Kidney (tissue), 14 donors: ENCODE data around the gene TMEM154. TPM values are rescaled to one million over a fixed set of nuclear protein-coding genes. Genes with fewer than 3 reads are reported as not detected.

Experiments used
- DNase-seq, 5 donors: peaks; one replicate each; pipeline ENCODE4 v3.0.0-alpha.2; 2013 to 2020
- FAIRE-seq: peaks from 2 replicates; lab custom pipeline; 2012; peaks lifted over from hg19 to GRCh38; lab: Jason Lieb, UNC
- H3K27ac ChIP-seq, 2 donors: one replicate each; pipeline ENCODE4 v1.7.0; 2013; ENCODE audit warnings: low read depth in 2 of 2, low read length in 2 of 2, inconsistent platforms in 1 of 2
- H3K27me3 ChIP-seq: one replicate; pipeline ENCODE4 v1.7.1; 2013; ENCODE audit warnings: low read length, inconsistent platforms; ENCODE audit not compliant: control insufficient read depth, insufficient read depth
- H3K36me3 ChIP-seq, 3 donors: one replicate each; pipeline versions ENCODE4 v1.7.0 to v1.7.1; 2013; ENCODE audit warnings: low read length in 3 of 3, control low read depth in 1 of 3, inconsistent platforms in 1 of 3; ENCODE audit not compliant: insufficient read depth in 3 of 3, control insufficient read depth in 2 of 3
- H3K4me1 ChIP-seq, 3 donors: one replicate each; pipeline versions ENCODE4 v1.7.0 to v1.7.1; 2013; ENCODE audit warnings: low read length in 3 of 3, inconsistent platforms in 1 of 3, low read depth in 1 of 3; ENCODE audit not compliant: control insufficient read depth in 2 of 3, insufficient read depth in 2 of 3
- H3K4me3 ChIP-seq, 3 donors: one replicate each; pipeline versions ENCODE4 v1.7.0 to v1.8.1; 2013; ENCODE audit warnings: low read length in 3 of 3, control low read depth in 1 of 3, inconsistent platforms in 1 of 3
- H3K9ac ChIP-seq, 3 donors: one replicate each; pipeline versions ENCODE4 v1.7.0 to v1.7.1; 2013; ENCODE audit warnings: low read length in 3 of 3, control low read depth in 1 of 3, inconsistent platforms in 1 of 3
- H3K9me3 ChIP-seq, 3 donors: one replicate each; pipeline versions ENCODE4 v1.7.0 to v1.7.1; 2013; ENCODE audit warnings: low read length in 3 of 3, control low read depth in 1 of 3, inconsistent platforms in 1 of 3; ENCODE audit not compliant: control insufficient read depth in 2 of 3, insufficient read depth in 1 of 3
- CTCF ChIP-seq: IDR thresholded peaks from 3 replicates; pipeline ENCODE4 v1.5.1; 2012; ENCODE audit warnings: mild to moderate bottlenecking, moderate library complexity, borderline replicate concordance; ENCODE audit not compliant: insufficient read depth; ENCODE audit errors: extremely low read depth
- intact Hi-C: fragments of 100-400 bp; cut with DNase I; formaldehyde crosslinking; loops from one replicate; pipeline ENCODE4 v1.11.1; 2022
- polyA plus RNA-seq: library from polyadenylated mRNA; stranded (reverse); fragments of 350-450 nt; fragmentation: Illumina TruSeq; extraction: RNeasy Lipid Tissue Mini Kit (QIAGEN cat#74804); gene quantifications from one replicate; pipeline ENCODE4 v1.2.3, GENCODE V29; 2014; ENCODE audit warnings: low read depth, low replicate concordance; ENCODE audit not compliant: insufficient read depth
- total RNA-seq: library from RNA; stranded (reverse); fragmentation: NEBNext Ultra II Directional; extraction: Animal tissue kit (Norgen Biotek cat#: 25700); gene quantifications from one replicate; pipeline ENCODE4 v1.2.1, GENCODE V29; 2021
- donor health status: control.
- donor health status: control.
- donor health status: control.
- donor health status: control.
- donor health status: control.
- donor health status: DM: yes; HTN: yes; CAD: no.
- donor health status: Normal renal cell carcinoma (clear cell type).

The TMEM154 gene
- total and polyA plus RNA-seq, 2 donors from 2014 or later: 0.09 to 11.0 TPM

- Histone ChIP-seq H3K4me3 (no peak overlapping the region), H3K9me3 (no peaks in the 10 kb centered on the region), H3K9ac (no peak overlapping the region), H3K36me3 (no peaks in the 10 kb centered on the region), H3K27ac (no peak overlapping the region), H3K27me3 (no peaks in the 10 kb centered on the region), H3K4me1 (peaks cover 0 to 3% (median 0%) of the 10 kb centered on the region in 3 donors)
- DNase-seq (peak in 2 of 5 donors; percentile 20 to 49), FAIRE-seq (no peak)
- intact Hi-C loops: no loop called here
- no peak for TF ChIP-seq CTCF
Measured at GRCh38 chr4:152590179-152591031, 89.4 kb downstream of the TMEM154 start.

GRCh38 chr4:152588869-152589268 lies 90.9 kb downstream of the TMEM154 start:
- intact Hi-C loops: no loop called here

GRCh38 chr4:152587127-152587526 lies 92.7 kb downstream of the TMEM154 start:
- intact Hi-C loops: no loop called here
- no peaks in the 10 kb centered on the region for H3K36me3 ChIP-seq
- no peak overlapping the region for H3K27ac ChIP-seq
- H3K27me3 ChIP-seq: no peaks in the 10 kb centered on the region
- peaks cover 0 to 3% (median 0%) of the 10 kb centered on the region in 3 donors for H3K4me1 ChIP-seq
- H3K9me3 ChIP-seq: no peaks in the 10 kb centered on the region
- DNase-seq (no peak), FAIRE-seq (no peak)
- H3K4me3 ChIP-seq: no peak overlapping the region
- H3K9ac ChIP-seq: no peak overlapping the region
- no peak for TF ChIP-seq CTCF

More at GRCh38 chr4:152588869-152589268, 90.9 kb downstream of the TMEM154 start:
- no peaks in the 10 kb centered on the region for H3K9me3 ChIP-seq
- no peak overlapping the region for H3K4me3 ChIP-seq
- no peak overlapping the region for H3K9ac ChIP-seq
- no peak overlapping the region for H3K27ac ChIP-seq
- DNase-seq (no peak), FAIRE-seq (no peak)
- H3K4me1 ChIP-seq: peaks cover 0 to 3% (median 0%) of the 10 kb centered on the region in 3 donors
- H3K27me3 ChIP-seq: no peaks in the 10 kb centered on the region
- no peak for TF ChIP-seq CTCF
- H3K36me3 ChIP-seq: no peaks in the 10 kb centered on the region
